ENCODE measurements around the gene CLEC1A. TPM values are rescaled to one million over a fixed set of nuclear protein-coding genes. Genes with fewer than 3 reads are reported as not detected.

CLEC1A gene
- polyA plus RNA-seq, 3 donors, result 2.7 to 4.0 (median 3.2) TPM

DNA sequence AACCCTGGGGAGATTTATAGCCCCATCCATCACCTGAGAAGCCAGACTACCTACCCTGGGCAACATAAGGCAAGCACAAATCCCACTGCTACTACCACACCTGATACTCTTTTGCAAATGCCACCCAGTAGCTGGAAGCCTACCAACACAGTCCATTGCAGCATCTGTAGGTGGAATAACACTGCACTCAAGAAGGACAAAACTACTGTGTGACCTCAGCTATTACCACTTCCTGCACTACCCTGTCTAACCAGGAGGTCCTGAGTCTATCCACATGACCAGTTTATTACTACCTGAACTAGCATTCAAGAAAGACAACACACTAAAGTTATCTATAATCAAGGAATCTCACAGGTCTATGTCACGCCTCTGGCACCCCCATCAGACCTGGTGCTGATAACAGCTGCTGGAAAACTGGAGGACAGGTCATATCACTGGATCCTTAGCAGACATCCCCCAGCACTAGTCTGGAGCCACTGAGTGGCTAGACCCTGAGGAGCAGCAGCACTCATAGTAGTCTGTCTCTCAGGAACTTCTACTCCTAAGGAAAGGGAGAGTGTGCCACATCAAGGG, 2.9 kb upstream of the CLEC1A start:
- no peak for DNase-seq (ENCODE audit: low read depth in 3 of 3, low spot score in 2 of 3)

DNA sequence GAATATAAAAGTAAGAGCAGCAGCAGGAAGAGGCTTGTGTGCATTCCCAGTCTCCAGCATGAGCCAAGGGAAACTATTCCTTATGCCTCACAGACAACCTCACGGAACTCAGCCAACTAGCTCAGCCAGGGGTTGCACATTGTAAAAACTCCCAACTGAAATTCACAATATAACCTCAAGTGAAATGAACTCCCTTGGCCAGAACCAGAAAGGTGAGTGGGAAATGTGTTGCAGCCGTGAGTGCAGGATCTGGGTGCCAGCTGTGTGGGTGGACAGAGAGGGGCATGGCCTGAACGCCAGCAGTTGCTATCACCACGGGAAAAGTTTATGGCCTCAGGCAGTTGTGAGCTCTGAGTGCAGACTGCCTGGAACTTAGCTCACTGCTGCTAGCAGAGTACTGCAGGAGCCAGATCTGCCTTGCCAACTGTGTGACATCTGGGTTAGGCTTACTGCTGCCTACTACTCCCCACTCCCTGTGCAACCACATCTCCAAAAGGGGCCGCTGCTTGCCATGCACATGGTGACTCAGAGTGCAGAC, 2.3 kb upstream of the CLEC1A start:
- DNase-seq (ENCODE audit: low read depth in 3 of 3, low spot score in 2 of 3), result no peak

DNA sequence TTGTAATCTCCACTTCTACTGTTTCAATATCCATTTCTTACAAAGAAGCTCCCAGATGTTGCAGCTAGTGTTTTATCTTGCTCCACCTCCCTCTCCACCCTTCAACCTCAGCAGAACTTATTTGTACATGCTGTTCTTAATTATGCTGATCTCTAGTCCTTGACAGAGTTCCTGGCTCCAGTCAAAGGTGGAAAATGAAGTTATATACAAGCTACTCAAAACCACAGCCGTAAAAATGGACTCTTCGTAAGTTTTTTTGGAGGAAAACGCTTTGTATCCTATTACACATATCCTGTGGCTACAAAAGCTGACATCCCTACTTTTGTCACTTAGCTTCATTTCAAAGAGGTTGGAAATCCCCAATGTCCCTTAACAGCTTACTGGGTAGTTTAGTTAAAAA, 1.3 kb downstream of the CLEC1A start:
- no peak for DNase-seq (ENCODE audit: low read depth in 3 of 3, low spot score in 2 of 3)

DNA sequence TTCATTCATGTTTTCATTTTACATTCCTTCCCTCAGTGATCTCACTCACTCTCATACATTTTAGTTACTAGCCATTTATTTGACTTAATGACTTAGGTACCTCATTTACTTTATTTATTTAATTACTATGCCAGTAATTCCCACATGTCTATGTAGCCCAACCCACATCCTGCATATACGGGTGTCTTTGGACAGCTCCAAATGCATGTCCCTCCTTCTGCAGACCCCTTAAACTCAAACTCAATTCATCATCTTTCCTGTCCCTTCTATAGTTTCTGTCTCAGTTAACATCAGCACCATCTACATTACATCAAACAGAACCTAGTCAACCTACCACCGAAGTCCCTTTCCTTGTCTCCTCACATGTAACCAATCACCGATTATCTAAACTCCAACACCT, 2.8 kb downstream of the CLEC1A start:
- no peak for DNase-seq (ENCODE audit: low read depth in 3 of 3, low spot score in 2 of 3)

DNA sequence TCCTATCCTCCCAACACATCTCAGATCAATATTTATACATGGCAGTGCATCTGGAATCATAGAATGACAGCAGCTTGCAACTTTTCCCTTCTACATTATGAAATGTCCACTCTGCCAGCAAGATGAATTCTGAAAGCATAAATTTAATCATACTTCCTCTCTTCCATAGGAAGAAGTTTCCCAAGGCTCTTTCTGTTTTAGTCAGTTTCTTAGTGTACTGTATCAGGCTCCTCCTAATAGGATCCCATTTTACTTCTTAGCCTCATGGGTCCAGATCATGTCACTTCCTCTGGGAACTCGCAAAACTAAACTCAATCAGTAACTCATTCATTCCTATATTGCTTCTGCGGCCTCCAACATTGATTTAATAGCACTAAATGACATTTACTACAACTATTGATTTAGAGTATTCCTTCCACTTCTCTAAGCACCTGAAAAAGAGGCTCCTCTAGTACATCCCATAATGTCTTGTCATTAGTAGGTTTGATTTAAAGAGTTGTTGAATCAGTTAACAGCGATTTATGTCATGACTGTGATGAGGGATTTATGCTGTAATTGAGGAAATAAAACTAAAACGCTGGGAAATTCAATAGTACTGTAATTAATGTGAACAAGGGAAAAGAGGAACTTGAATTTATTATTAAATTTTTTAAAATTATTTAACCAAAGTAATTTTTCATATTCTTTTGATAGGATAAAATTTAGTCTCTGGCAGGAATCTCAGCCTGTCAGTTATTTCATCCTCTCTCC, 4.0 kb downstream of the CLEC1A start:
- DNase-seq (ENCODE audit: low read depth in 3 of 3, low spot score in 2 of 3), result no peak

DNA sequence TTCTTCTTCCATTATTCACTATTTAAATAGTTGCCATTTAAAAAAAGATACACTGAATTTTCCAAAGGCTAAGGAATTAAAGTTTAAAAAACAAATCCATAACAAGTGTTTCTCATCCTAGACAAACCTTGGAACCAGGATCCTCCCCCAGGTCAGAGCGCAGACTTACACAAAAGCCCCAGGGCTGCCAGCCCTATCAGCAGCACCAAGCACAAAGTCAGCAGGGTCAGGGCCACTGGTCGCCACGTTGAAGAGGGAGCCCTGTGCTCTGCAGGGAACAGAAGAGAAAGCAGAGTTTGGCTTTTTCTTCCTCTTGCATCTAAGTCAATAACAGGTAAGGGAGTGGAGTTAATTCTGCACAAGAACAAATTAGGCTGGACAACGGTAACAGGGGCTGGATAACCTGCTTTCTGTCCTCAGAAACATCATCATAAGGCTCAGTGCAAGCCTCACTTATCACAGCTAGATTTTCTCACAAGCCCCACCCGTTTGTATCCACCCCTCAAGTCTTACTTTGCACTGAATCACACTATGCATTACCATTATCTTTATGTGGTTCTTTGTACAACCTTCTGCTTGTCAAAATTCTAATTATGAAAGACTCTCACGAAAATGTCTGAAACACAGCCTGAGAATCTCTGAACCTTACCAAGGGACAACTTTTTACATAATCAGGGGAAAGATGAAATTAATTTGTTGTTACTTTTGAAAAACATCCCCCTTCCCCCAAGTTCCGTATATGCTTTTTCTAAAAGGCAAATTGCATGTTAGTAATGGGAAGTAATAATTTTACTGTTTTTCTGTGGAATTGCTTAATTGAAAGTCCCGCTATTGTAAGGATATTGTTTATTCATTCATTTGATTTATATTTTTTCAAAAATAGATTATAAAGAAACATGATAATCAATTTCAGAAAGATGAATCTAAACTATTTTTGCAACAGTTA, 9.6 kb downstream of the CLEC1A start:
- DNase-seq (ENCODE audit: low read depth in 3 of 3, low spot score in 2 of 3), result no peak

DNA sequence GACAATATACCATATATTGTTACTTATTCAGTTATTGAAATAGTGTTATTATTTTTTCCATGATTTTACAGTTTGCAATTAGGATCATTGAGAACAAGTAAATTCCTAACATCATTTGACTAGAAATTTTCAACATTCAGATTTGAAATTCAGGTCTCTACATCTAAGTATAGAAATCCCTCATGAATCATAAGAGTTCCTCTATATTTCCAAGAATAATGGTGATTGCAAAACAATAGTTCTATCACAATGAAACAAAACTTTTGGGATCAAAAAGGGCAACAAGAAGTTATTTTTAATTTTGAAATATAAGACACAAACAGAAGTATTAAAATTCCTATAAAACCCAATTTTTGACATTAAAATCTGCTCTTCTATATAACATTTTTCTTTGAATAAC, 10.8 kb downstream of the CLEC1A start:
- no peak for DNase-seq (ENCODE audit: low read depth in 3 of 3, low spot score in 2 of 3)

DNA sequence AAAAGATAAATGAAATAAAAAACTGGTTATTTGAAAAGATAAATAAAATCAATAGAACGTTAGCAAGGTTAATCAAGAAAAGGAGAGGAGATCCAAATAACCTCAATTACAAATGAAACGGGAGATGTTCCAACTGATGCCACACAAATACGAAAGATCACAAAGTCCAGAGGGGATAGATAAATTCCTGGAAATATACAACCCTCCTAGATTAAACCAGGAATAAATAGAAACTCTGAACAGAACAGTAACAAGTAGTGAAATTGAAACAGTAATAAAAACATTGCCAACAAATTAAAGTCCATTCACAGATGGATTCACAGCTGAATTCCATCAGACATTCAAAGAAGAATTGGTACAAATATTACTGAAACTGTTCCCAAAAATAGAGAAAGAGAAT, 12.4 kb downstream of the CLEC1A start:
- no peak for DNase-seq (ENCODE audit: low read depth in 3 of 3, low spot score in 2 of 3)

DNA sequence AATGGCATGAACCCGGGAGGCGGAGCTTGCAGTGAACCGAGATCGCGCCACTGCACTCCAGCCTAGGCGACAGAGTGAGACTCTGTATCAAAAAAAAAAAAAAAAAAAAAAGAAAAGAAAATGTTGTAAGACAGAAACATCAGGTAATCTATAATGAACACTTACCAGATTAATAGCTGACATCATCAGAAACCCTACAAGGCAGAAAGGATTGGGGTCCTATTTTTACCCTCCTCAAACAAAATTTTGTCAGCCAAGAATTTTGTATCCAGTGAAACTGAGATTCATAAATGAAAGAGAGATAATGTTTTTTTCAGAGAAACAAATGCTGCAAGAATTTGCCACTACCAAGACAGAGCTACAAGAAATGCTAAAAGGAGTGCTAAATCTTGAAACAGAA, 14.1 kb downstream of the CLEC1A start:
- DNase-seq (ENCODE audit: low read depth in 3 of 3, low spot score in 2 of 3), result no peak

DNA sequence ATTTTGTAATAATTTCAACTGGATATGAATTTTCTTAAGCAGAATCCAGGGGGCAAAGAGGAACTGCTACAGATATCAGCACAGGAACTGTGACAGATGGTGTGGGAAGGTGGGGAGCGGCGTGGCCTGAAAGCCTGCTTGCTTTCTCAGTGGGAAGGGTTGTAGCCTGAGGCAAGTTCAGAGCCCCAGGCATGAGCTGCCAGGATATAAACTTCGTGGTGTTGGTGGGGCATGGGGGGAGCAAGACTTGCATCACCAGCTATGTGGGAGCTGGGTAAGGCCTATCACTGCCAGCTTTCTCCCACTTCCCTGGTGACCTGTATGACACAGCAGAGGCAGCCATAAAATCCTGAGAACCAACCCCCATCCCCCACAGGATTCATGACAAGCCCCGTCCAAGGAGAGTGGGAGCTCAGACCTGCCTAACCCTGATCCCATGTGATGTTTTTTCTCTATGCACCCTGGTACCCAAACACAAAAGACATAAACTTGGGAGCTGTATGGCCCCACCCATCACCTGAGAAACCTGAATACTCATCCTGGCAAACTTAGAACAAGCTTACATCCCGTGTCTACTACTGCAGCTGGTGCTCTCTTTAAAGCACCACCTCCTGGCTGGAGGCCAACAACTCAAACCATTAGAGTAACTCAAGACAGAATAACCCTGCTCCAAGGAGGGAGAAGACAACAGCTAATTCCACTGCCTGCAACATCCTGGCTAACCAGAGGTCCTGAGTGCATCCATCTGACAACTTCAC, 16.5 kb downstream of the CLEC1A start:
- DNase-seq (ENCODE audit: low read depth in 3 of 3, low spot score in 2 of 3), result no peak

DNA sequence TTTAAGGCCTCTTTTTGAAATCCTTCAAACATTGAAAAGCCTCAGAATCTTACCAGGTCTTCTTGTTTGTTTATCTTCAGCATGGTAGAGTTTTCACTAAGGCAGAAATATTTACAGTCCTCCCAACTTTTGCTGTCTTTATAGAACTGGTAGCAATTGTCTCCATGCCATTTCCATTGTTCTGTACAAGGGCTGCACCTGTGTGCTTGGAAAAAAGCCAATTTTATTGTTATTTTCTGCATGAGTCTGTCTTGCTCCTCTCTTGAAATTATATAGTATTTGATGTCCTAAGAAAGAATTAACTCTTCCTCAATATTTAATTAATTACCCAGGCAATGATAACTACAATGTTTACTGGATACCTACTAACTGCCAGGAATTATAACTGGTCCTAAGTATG, 23.3 kb downstream of the CLEC1A start:
- DNase-seq (ENCODE audit: low read depth in 3 of 3, low spot score in 2 of 3), result no peak

DNA sequence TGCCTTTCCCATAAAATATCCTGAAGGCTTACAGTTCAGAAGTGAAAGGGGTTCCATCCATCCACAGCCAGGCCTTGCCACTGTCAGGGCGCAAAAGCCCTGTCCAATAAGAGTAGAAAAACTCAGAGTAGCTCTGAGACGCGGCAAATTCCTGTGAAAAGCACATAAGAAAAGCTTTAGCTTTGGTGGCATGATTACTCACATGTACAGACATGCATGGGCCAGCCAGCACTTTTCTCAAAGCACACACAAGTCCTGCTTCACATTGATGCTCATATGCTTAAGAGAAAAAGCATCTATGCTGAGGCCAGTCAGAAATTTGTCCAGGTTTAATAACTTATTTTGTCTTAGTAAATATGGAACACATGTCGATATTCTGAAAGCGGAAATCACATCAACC, 25.5 kb downstream of the CLEC1A start:
- DNase-seq (ENCODE audit: low read depth in 3 of 3, low spot score in 2 of 3), result no peak

DNA sequence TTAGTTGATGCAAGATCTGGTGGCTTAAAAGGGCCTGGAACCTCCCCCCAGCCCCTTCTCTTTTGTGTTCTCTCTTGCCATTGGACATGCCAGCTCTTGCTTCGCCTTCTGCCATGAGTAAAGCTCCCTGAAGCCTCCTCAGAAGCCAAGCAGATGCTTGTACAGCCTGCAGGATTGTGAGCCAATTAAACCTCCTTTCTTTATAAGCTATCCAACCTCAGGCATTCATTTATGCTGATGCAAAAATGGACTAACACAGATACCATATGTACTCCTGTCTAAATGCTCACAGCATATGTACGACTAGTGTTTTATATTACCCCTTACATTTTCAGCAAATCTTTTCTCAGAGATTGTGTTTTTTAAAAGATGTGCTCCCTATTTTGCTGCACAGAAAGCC, 26.7 kb downstream of the CLEC1A start:
- DNase-seq (ENCODE audit: low read depth in 3 of 3, low spot score in 2 of 3), result no peak

DNA sequence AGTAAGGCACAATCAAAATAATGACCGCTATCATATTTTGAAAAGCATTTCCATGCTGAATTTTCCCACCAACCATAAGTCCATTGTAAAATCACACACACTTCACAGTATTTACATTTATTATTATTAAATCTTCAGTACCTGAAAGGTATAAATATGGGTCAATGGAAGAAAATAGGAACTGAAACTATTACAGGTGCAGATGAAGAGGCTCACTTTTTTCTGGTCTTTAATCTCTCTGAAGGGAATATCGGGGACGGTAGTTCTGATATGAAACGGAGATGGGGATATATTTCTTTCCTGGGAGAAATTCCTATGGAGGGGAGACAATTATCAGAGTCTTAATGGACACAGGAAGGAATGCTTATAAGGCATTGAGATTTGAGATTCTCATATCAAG, 28.4 kb downstream of the CLEC1A start:
- no peak for DNase-seq (ENCODE audit: low read depth in 3 of 3, low spot score in 2 of 3)

DNA sequence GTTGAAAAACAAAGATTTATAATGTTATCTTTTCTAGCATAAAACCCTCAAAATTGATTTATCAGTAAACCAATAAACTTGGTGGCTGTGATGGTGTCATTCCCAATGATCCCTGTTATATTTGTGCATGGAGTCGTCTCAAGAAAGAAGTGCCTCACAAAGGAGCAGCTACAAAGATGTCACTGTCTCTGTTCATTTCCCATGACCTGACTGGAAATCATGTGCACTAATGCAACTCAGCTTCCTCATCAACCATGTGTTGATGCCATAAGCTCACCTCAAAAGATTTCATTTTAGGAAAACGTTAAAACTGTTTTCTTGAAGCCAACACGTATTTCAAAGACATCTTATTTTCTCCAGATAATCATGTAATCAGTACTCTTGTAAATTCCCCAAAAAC, 28.8 kb downstream of the CLEC1A start:
- no peak for DNase-seq (ENCODE audit: low read depth in 3 of 3, low spot score in 2 of 3)

DNA sequence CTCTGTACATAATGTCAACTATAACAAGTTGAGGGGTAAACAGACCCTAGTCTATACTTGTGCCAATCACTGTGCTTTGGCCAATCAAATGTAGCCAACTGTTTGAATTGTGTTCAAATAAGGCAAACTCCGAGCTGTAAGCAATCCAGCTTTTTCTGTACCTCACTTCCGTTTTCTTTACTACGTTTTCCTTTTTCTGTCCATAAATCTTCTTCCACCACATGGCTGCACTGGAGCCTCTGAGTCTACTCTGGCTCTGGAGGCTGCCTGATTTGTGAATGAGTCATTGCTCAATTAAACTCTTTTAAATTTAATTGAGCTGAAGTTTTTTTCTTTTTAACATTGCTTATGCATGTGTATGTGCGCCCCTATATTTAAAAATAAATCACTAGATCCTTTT, 29.7 kb downstream of the CLEC1A start:
- DNase-seq (ENCODE audit: low read depth in 3 of 3, low spot score in 2 of 3), result no peak

DNA sequence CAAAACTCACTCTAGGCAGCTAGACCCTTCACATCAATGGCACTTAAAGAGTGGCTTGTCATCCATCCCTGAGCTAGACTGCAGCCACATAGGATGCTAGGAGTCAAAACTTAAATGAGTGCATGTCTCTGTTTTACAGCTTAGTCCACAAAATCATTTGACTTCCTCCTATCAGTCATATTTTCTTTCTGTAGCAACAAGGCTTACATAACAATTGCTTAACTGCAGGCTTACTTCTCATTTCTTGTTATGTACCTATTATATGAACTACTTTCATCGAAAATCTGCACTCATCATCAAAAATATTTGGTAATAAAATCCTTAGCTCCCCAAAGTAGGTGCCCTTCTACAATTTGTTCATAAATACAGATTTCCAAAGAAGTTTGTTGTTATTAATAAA, 30.1 kb downstream of the CLEC1A start:
- DNase-seq (ENCODE audit: low read depth in 3 of 3, low spot score in 2 of 3), result no peak

DNA sequence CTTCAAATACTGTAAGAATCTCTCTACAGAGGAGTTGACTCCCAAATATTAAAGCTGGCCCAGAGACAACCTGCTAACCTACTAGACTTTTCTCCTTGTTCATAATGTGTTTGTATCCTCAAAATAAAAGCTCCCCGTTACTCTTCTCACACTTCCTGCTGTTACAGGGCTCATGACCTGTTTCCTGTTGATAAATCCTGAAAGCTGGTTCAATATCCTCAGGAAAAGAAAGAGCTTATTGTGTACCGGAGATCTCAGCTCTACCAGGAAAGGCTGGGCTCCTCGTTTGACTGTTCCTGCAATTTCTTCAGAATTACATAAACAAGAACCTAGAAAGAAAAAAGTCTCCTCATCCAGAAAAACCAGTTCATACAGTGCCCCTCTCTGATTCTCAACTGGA, 30.8 kb downstream of the CLEC1A start:
- DNase-seq (ENCODE audit: low read depth in 3 of 3, low spot score in 2 of 3), result no peak

DNA sequence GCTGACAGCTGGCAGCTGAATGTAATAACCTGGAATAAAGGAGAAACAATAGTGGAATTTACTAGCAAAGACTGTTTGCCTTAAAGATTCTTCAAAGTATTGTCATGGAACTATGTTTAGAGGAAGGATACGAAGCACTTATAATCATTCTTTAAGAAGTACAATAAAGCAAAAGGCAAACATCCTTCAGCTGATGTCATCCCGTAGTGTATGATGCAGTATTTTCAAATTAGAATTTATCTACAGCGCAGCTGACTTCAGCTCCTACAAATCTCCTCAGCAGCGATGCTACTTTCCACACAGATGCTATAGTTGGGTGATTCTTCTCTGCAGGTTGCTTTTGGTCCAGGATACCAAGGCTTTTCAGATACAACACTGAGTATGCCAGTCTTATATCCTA, 31.5 kb downstream of the CLEC1A start:
- no peak for DNase-seq (ENCODE audit: low read depth in 3 of 3, low spot score in 2 of 3)

DNA sequence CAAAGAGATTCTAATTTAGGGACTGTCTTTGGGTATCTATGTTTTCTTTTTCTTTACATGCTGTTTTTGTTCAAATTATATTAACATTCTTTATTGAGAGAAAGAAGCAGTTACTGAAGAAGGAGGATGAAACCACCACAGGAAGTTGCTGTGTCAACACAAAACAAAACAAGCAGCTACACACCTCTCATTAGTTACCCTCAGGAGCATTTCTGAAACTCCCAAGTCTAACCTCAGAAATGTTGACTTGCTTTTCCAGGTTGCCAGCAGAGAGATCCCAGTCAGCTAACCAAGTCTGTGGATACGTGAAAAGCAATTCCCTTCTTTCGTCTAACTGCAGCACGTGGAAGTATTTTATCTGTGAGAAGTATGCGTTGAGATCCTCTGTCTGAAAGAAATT, 33.5 kb downstream of the CLEC1A start:
- DNase-seq (ENCODE audit: low read depth in 3 of 3, low spot score in 2 of 3), result no peak

DNA sequence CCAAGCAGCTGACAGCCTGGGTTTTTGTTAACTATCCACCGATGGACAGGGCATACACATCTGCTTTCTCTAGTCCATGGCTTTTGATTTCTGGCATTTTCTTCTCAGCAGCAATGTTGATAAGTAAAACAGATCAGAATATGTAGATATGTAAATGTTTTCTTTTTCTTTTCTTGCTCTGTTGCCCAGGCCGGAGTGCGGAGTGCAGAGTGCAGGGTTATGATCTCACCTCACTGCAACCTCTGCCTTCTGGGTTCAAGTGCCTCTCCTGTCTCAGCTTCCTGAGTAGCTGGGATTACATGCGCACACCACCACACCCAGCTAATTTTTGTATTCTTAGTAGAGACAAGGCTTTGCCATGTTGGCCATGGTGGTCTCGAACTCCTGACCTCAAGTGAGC, 40.4 kb downstream of the CLEC1A start:
- DNase-seq (ENCODE audit: low read depth in 3 of 3, low spot score in 2 of 3), result no peak
